CD4-positive, alpha-beta T cell treated with Interleukin-2 at 100 ng/mL for 4 hours (primary cell): ENCODE data around the gene GPR39.

Source experiments
- DNase-seq: peaks from one replicate; pipeline ENCODE4 v3.0.0-alpha.2; 2020; ENCODE audit warnings: low spot score

Gene GPR39

GRCh38 chr2:132605236-132606180 is 188.9 kb downstream of the GPR39 start:
- DNase-seq, result no peak

- DNase-seq, result no peak
Measured at GRCh38 chr2:132606649-132607048, 190.0 kb downstream of the GPR39 start.

GRCh38 chr2:132607426-132608090 is 191.0 kb downstream of the GPR39 start:
- DNase-seq, result no peak

DNA sequence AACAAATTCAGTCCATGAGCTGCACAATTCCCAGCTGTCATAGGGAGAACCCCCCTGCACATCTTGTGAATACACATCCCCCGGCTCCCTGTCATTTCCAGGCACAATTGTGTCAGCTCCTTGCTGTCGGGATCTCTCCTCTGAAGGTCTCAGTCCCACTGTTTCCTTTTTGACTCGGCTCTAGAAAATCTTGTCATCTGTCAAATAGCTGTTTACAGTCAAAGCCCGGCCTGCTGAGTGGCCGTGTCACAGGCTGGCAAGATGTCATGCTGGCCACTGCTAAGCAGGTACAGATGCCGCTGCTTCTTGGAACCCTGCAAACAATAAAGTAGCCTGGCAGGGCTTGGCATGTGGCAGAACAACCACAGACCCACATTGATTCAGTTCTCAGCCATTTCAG is 191.7 kb downstream of the GPR39 start:
- no peak for DNase-seq

GRCh38 chr2:132609101-132609890 is 192.7 kb downstream of the GPR39 start:
- DNase-seq, result no peak

DNA sequence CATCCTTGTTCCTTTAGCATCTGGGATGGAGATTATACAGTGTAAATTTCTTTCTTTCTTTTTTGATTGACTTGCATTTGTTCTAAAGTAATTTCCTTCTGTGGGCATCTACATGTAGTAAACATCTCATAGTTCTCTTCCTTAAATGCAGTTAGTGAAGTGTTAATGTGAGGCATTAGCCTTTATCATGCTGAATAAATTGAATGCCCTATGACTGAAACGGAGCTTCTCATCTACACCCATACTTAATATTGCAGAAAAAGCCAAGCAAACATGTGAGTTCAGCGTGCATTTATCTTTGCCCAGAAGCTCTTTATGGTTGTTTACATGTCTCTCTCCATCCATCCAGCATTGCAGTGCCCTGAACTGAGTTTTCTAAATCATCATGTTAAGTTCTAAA is 195.1 kb downstream of the GPR39 start:
- DNase-seq, result no peak

DNA sequence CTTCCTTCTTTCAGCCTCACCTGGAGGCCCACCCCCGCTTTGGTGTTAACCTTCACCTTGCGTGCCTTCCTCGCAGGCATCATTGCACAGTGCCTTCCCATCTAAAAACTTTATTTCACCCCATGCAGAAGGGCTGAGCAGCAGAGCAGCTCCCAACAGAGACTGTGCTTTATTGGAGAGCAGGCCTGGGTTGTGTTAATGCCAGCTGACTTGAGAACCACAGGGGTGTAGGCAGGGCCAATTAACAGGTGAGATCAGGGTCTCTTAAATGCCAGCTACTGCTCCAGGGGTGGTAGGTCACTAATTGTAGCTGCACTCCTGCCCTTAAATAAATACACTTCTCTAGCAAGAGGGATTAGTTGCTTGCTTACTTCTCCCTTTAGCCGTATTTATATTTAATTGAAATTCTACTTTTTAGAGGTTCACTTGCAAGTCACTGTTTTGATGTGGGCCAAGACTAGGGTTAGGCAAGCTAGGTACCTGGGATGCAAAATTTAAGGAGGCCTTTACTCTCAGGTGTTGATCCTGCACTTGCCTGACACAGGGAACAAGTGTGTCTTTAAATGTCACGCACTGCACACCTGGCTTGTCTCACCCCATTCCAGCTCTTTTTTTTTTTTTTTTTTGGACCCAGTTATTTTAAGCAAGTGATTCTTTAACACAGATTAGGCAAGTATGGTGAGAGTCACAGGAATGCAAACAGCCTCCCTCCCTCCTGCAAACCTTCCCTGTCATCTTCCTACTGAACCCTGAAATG is 198.9 kb downstream of the GPR39 start:
- no peak for DNase-seq

- DNase-seq, result no peak
Measured at GRCh38 chr2:132617989-132618388, 201.4 kb downstream of the GPR39 start.

DNA sequence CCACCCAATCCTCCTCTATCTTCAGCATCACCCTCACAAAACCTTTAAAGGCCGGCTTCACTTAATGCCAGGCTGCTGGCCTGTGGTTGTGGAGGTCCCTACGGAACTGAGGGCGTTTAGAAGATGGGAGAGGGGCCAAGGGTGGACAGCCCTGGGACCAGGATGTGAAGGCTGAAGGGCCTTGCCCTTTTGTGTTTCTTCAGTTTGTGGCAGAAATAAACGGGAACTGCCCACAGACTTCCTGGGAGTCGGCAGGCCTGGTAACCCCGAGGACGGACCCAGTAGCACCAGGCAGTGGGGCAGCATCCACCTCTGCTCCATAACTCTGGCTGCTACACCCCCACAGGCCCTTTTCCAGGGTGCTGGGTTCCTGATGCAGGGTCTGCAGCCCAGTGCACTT is 202.1 kb downstream of the GPR39 start:
- no peak for DNase-seq

DNA sequence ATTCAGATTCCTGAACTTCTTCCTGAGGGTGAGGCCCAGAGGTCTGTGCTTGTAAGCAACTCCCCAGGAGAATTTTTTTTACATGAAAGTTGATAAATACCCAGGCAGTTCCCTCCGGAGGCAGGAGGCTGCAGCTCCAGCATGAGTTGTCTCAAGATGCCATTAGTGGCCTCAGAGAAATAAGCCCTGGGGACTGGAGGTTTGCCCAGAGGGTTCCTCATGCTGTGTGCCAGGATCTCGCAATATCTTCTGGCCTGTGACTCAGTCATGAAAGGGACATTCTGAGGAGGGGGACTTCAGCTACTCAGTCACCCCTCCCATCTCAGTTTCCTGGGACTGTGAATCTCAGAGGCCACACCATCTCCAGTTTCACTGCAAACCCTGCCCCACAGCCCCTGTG is 203.5 kb downstream of the GPR39 start:
- DNase-seq, result no peak

GRCh38 chr2:132621131-132621875 is 204.7 kb downstream of the GPR39 start:
- no peak for DNase-seq

DNA sequence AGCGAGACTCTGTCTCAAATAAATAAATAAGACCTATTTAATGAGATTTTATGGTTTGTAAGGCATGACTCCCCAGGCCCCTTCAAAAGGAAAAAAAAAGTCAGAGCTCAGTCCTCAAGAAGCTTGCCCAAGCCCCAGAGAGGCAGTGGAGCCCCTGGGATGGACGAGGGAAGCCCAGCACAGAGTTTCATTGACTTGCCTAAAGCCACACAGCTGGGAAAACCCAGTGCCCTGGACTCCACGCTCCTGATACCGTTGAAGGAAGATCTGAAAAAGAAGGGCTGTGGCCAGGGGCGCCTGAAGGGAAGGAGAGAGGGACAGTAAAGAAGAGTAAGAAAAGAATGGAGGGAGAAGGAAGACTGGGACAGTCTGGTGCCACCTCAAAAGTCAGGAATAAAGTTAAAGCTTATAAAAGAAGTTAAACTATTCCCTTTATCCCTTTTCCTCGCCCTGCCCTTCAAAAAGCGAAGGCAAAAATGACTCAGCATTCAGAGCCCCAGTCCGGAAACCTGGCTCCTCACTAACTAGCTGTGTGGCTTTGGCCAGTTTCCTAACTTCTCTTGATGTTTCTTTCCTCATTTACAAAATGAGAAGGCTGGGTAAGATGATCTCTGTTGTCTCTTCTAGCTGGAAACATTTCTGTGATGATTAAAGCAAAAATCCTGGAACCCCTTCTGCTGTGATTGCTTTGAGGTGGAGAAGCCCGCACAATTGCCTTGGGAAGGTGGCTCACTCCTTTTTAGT is 206.7 kb downstream of the GPR39 start:
- no peak for DNase-seq

DNA sequence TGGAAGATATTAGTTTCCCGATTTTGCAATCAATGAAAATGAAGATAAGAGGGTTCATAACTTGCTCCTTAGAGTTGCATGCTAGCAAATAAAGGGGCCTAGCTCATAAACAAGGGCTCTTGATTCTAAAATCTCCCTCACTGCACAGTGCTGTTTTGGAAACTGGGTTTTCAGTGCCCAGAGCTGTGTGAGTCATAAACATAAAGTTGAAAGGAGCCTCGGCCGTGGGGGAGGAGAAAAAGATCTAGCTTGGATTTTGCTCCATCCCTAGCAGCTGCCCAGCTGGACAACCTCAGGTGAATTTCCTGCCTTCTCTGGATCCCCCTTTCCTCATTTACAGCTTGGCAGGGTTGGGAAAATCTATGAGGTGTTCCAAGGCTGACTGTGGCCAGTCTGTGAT is 210.9 kb downstream of the GPR39 start:
- no peak for DNase-seq

- no peak for DNase-seq
Measured at GRCh38 chr2:132632000-132632649, 215.5 kb downstream of the GPR39 start.

GRCh38 chr2:132633635-132634034 is 217.0 kb downstream of the GPR39 start:
- no peak for DNase-seq

DNA sequence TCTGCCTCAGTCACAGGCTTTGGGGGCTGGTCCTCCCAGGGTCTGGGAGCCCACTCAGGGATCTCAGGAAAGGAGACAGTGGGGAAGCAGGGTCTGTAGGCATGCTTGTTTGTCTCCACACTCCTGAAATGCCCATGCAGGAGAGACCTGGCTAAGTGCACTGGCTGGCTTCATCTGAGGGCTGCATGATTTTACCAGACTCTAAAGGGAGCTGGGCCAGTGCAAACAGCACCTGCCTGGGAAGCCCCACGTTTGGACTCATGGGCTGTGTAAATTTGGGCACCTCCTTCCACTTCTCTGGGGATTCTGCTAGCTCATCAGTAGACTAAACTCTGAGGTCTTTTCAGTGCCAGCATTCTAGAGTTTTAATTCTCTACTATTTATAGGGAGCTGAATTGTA is 219.7 kb downstream of the GPR39 start:
- no peak for DNase-seq

DNA sequence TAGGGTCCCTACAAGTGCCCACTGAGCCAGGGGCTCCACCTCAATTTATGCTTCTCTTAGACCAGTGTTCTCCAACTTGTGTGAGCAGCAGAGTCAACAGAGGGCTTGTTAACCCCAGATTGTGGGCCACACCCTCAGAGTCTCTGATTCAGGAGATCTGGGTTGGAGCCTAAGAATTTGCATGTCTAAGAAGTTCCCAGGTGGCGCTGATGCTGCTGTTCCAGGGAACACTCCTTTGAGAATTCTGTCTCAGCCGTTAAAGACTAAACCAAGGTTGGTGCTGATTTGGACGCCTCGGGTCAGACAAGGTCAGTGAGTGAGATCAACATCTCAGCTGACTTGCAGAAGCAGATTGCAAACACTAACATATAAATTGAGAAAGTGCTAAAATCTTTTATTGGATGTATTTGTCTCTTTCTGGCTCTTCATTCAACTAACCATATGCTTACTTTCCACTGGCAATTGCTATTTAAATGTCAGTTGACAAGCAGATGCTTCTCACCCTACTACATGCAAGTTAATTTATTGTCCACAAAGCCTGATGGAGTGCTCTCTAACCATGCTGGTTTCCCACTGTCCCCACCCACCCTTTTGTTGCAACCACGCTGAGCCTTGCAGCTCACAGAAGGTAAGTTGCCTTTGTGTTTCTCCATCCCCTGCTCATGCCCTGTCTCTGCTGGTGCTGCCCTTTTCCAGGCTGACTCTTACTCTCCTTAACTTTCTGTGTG is 221.9 kb downstream of the GPR39 start:
- no peak for DNase-seq

- DNase-seq, result no peak
Measured at GRCh38 chr2:132640116-132640515, 223.5 kb downstream of the GPR39 start.

DNA sequence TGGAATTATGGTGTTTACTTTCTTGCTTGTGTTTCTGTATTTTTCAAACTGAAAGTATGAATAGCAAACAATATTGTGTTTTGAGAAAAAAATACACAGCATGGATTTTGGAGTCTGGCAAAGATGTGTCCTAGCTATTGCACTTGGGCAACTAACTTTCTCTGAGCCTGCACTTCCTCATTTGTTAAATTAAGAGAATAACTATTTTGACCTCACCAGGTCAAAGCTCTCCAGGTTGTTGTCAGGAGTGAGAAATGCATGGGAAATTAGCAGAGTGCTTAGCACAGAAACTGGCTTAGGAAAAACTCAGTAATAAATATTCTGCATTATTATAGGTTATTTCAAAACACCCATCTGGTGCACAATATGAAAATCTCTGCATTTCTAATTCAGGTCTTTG is 225.2 kb downstream of the GPR39 start:
- no peak for DNase-seq
